RKO (cell line): ENCODE measurements around the gene TBC1D1.
A peak's percentile ranks its signal among the peaks of the same experiment; 100 is the strongest.

Experiments
- DNase-seq: peaks from one replicate; pipeline ENCODE4 v3.0.0-alpha.2; 2016; ENCODE audit warnings: low spot score

The TBC1D1 gene

DNA sequence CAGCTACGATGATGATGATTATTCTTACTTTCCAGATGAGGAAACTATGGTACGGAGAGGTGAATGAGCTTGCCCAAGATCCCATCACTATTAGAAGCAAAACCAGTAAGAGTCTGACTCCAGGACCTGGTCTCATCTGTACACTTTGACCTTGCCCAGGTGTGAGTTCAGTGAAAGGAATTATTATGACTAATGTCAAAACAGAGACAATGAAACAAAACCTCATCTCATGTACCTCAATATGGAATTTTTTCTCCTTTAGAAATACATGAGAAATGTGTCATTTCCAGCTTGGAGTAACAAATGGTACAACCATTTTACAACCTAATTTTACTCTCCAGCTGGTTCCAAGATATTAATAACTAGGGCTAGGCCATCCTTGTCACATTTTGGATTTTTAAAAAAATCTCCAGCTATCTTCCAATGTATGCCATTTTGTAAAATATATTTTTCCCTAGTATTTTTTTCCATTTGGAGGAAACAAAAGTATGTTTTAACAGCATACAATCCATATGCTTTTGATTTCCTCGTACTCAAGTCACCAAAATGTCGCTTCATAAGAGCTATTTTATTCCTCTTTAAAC lies 283.1 kb downstream of the TBC1D1 start:
- DNase-seq = no peak

DNA sequence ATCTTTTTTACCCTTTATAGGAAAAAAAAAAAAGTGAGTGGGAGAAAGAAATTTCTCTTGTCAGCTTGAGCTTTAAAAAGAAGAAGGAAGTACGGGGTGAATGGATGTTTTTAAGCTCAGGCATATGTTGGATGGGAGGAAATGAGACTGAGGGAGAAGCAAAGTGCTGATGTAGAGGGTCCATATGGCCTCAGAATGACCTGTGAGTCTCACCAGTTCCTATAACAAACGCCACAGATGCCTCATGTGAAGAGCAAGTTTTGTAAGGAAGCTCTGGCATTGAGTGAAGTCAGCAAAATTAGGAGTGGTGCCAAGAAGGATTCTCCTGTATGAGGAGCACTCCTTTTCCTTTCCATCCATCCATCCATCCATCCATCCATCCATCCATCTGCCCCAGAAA lies 283.9 kb downstream of the TBC1D1 start:
- no peak for DNase-seq

DNA sequence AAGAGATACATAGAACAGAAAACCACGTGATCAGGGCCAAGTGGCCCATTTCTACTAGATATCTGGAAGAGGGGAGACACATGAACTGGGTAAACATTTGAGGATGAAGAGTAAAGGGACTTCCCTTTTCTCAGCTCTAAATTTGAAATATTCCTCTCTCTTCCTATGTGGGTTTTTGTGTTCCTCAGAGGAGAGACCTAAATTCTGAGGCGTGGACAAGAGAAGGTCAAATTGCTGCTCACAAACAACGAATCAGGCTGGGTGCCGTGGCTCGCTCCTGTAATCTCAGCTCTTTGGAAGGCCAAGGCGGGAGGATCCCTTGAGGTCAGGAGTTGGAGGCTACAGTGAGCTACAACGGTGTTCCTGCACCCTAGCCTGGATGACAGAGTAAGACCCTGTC lies 285.3 kb downstream of the TBC1D1 start:
- no peak for DNase-seq

DNA sequence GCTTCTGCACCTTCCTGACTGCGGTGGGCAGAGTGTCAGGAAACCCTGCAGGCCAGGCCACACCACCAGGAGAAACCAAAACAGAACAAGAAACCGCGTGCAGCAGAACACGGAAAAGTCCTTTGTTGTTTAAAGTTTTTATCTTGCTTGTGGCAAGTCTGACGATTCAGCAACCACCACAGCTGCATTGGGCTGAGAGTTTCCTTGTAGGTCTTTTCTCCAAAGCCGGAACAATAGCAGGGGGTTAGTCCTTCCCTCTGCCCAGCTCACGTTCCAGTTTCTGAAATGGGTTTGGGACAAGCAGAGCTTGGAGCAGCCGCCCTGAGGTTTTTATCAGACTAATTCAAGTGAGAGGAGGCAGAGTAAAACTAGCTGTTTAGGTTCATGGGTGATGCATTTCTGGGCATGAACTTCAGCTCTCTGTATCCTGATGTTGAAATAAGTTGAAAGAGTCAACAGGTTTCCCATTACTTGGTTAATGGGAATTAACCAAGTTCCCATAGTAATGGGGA lies 286.2 kb downstream of the TBC1D1 start:
- DNase-seq = no peak

DNA sequence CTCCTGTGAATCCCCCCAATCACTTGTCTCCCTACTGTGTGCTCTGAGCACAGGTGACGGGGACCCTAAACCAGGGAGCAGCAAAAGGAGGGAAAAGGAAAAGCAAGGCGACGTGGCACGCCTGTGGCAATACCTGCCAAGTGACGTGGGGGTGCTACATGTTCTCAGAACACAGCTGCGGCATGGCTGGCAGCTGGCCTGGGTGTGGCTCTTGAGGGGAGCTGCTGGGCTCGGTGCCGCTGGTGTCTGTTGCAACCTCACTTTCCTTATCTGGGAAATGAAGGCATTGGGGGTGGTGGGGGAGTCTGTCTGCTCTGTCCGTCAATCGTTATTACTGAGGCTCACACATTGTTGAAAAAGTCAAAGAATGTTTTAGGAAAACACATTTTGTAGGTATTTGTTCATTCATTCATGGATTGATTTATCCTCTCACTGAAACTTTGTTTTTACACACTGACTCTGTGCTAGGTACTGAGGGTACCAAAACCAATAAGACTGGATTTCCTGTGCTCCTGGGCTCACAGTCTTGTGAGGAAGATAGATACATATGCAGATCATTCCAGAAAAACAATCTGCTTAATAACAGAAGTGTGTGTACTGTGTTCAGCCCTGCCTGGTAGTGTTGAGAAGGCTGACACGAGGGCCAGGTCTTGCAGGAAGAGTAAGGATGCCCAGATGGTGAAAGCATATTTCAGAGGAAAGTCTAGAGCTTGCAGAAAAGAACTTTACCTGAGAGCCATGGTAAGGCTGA lies 286.9 kb downstream of the TBC1D1 start:
- DNase-seq = no peak

DNA sequence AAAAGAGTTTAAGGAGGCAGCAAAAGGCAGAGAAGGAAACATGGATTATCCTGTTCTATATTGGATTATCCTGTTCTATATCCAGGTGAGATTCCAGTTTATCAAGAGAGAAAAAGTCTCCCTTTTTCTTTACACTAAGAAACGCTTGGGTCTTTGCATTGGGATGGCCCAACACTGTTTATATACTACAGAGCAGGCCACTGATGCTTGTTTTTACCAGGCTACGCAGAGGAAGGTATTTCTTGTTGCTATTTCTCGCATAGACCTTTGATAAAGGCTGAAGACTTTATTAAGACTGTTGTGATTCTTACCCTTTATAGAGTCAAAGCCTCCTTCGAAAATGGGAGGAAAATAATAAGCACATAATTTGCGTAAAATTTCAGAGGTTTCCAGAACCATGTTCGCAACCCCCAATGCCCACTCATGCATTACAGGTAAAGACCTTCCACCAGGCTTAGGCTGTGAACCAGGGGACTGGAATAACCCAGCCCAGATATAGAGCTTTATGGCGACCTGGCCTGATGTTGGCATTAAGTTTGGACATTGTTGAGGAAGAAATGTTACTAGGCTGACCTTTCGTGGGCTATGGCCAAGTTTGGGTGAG lies 287.6 kb downstream of the TBC1D1 start:
- no peak for DNase-seq

DNA sequence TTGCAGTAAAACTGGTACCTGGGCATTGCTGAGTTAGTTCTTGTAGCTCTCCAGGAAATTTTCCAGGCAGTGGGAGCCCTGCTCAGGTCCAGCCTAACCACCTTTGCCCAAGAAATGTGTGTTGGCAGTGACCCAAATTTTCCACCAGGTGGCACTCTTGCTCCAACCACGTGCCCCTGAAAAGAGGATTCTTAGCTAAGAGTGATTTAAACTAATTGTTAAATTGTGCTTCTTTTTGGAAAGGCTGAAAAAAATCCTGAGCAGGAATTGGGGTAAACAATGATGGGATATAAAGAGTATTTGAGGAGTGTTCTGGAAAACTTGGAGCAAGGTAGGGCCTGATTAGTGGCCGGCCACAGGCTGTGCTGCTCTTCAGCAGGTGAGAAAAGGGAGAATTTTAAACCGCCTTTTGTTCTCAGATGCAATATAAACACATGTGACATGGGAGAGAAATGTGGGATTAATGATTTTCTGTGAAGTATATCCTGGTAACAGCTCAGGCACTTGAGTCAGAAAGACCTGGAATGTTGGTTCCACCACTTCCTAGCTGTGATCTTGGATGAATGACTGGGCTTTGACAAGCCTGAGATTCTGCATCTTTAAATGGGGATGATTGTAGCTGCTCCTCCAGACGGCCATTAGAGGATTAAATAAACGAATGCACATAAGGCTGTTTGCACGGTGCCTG lies 288.9 kb downstream of the TBC1D1 start:
- DNase-seq = peak; percentile 57

DNA sequence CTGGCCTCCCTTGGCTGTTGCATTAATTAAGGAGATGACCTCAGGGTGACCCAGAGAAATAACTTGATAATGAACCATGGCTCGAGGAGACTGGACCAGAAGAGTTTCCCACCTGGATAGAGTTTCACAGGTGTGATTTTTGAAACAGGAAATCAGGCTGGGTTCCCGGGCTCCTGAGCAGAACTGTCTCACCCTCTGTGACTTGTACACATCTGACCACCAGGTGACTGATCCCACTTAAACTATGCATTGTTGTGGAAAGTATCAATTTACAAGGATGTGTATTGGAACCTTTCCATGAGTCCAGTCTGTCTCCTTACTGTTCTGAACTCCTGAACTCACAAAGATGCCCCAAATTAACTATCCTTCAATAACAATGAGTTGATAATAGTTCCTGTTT lies 289.6 kb downstream of the TBC1D1 start:
- no peak for DNase-seq

DNA sequence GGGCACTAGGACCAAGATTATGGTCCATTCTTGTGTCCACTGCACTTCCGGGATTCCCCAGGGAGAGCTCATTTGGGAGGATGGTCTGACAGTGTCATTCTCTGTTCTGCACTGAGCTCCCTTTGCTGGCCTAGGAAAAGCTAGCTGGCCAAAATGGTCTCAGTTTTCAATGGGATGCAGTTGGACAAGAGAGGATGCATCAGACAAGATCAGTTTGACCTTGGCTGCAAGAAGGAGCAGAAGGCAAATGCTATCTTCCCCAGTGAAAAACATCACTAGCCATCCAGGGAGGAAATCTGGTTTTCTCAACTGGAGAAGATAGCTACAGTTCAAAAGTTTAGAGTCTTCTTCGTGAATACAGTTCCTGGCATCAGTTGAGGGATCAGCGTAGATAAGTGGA lies 290.4 kb downstream of the TBC1D1 start:
- DNase-seq = no peak

DNA sequence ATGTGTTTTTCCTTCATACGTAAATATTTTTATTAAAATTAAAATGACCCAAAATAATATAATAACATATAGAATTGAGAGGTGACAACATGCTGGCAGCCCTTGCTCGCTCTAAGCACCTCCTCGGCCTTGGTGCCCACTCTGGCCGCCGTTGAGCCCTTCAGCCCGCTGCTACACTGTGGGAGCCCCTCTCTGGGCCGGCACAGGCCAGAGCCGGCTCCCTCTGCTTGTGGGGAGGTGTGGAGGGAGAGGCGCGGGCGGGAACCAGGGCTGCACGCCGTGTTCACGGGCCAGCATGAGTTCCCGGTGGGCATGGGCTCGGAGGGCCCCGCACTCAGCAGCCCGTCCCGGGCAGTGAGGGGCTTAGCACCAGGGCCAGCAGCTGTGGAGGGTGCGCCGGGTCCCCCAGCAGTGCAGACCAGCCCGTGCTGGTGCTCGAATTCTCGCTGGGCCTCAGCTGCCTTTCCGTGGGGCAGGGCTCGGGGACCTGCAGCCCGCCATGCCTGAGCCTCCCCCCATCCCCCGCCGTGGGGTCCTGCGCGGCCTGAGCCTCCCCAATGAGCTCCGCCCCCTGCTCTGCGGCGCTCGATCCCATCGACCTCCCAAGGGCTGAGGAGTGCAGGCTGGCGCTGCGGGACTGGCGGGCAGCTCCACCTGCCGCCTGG lies 291.6 kb downstream of the TBC1D1 start:
- DNase-seq = no peak

DNA sequence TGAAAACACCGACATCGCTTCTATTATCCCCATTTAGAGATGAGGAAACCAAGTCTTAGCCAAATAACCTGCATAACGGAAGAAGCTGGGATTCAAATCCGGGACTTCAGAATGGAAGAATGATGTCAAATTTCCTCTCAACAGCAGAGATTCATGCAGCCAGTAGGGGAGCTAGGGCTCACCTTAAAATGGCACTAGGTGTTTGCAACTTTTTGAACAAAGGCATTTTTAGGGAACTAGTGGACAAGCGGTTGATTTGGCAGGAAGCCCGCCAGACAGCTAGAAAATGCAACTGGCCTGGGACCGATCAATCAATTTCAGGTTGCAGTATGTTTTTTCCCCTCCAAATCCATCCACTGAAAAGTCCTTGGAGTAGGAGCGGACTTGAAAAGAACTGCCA lies 293.5 kb downstream of the TBC1D1 start:
- DNase-seq = no peak

DNA sequence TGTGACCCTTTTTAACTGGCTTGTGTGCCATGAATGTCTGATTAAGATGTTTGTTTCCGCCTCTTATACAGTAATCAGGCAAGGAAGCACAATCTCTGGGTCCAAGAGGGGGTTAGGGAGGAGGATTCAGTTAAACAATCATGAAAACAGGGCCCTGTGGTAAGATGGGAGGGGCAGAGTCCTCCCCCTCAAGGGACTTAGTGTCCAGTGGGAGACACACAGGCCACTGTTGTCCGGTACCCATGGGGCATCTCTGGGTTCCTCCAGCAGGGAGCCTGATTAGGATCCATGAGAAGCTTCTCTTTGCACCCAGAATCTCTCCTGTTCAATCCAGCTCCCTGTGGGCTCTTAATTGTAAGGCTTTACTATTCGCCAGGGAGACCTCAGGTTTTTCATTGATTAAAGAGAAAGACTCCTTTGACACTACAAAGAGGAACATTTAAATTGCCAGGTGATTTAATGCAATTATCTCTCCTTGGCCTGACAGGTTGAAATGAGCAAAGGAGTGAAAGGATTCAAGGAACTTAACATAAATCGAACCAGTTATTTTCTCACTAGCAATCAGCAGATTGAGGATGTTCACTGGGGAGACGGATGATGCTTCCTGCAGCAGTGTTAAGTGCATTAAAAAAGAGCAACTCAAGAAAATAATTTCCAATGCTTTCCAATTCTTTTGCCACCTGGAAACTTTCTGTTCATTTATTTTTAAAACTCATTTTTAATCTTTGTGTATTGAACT lies 294.7 kb downstream of the TBC1D1 start:
- DNase-seq = no peak

DNA sequence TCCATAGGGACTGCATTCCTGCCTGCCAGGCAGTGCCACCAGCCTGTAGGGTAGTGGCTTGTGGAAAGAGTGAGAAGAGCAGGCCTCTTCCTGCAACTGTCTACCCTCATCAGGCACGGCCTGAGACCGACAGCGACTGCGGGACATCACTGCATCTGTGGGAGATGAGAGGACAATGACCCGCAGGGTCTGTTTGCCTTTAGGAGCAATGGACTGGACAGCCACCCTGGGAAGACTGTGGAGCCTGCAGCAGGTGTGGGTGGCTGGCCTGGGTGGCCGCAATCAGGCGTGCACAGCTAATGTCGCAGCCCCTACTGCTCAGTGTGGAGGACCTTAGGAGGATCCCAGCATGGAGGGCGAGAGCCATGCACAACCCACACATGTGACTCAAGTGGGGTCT lies 297.3 kb downstream of the TBC1D1 start:
- no peak for DNase-seq

DNA sequence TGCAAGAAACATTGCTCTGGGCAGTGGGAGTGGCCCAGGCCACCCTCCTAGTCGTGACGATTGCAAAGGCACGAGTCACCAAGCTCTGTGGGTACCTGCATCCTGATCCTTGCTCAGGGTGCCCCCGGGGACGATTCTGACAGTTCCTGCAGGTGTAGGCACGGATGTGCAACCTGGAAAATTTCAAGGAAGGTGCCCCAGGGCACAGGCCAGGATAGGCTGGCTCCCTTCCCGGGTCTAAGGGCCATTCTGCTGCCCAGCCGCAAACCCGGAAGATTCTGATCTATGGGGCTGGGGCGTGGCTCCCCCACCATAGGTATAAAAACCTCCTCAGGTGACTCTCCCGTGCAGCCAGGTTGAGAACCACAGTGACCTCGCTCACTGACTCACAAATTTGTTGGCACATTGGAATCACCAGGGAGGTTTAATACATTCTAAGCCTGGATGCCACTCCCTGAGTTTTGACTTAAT lies 297.8 kb downstream of the TBC1D1 start:
- no peak for DNase-seq
